Tibial artery (tissue), 4 donors: ENCODE measurements around the gene EVI5L.

ENCODE experiments used
- DNase-seq, 2 donors: peaks; one replicate each; pipeline ENCODE4 v3.0.0-alpha.2; 2019
- H3K27ac ChIP-seq, 2 donors: fragments of 200-600 bp; sonication (generic) in 1 of 2; 1 replicate in 1 of 2; 2 replicates in 1 of 2; pipeline ENCODE4 v1.5.1; 2018 to 2019; ENCODE audit warnings: mild to moderate bottlenecking in 1 of 2
- H3K27me3 ChIP-seq, 2 donors: fragments of 200-600 bp; sonication (generic) in 1 of 2; one replicate each; pipeline versions ENCODE4 v1.5.1 to v1.6.0; 2016 to 2019
- H3K36me3 ChIP-seq, 3 donors: fragments of 200-600 bp; sonication (generic) in 2 of 3; one replicate each; pipeline ENCODE4 v1.5.1; 2016 to 2019; ENCODE audit warnings: mild to moderate bottlenecking in 2 of 3
- H3K4me1 ChIP-seq, 4 donors: fragments of 200-600 bp; sonication (generic) in 2 of 4; 1 replicate in 3 of 4; 2 replicates in 1 of 4; pipeline ENCODE4 v1.5.1; 2016 to 2019
- H3K4me3 ChIP-seq, 2 donors: fragments of 200-600 bp; sonication (generic) in 1 of 2; 1 replicate in 1 of 2; 2 replicates in 1 of 2; pipeline ENCODE4 v1.5.1; 2018 to 2019; ENCODE audit warnings: mild to moderate bottlenecking in 2 of 2
- H3K9me3 ChIP-seq, 3 donors: fragments of 200-600 bp; sonication (generic) in 1 of 3; one replicate each; pipeline ENCODE4 v1.5.1; 2016 to 2019
- intact Hi-C: fragments of 100-400 bp; cut with DNase I; formaldehyde crosslinking; loops from one replicate; pipeline ENCODE4 v1.15.0; 2023; ENCODE audit warnings: low total_unique reads
- TF ChIP-seq, protein P1 (sequence below), 2 experiments: fragments of 200-600 bp in 1 of 2; fragments of 450-650 bp in 1 of 2; IDR thresholded peaks; one replicate each; pipeline ENCODE4 v1.5.1; 2017 to 2019; ENCODE audit warnings: antibody characterized with exemption in 2 of 2, mild to moderate bottlenecking in 1 of 2, moderate library complexity in 1 of 2

The EVI5L gene

DNA sequence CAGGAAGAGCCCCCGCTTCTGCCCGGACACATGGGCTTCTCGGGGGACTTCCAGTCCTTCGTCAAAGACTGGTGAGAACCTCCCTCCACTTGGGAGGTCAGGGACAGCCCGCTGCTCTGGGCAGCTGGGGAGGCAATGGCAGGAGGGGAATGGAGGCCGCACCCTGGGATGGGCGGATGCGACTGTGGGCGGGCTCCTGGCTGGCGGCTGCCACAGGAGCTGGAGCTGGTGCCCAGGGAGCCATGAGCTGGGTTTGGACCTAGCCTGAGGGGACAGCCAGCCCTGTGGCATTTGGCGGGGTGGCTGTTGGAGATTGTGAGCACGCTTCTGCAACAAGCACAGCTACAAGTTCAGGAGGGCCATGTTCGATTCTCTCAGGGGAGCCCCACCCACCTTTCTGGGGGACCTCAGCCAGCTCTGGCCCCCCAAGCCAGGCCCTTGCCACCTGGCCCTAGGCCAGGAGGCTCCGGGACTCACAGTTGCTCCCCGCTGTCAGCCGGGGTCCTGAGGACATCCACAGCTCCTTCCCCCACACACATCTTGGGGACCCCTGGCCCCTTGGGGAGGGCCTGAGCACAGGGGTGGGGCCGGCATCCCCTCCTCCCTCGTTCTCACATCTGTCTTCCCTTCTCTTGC, 81.6 kb downstream of the EVI5L start:
- peaks cover 41 to 57% (median 54%) of the 10 kb centered on the region in 3 donors for H3K36me3 ChIP-seq
- peaks cover 0 to 43% of the 10 kb centered on the region in 2 donors for H3K27me3 ChIP-seq
- intact Hi-C loops, result no loop called here

DNA sequence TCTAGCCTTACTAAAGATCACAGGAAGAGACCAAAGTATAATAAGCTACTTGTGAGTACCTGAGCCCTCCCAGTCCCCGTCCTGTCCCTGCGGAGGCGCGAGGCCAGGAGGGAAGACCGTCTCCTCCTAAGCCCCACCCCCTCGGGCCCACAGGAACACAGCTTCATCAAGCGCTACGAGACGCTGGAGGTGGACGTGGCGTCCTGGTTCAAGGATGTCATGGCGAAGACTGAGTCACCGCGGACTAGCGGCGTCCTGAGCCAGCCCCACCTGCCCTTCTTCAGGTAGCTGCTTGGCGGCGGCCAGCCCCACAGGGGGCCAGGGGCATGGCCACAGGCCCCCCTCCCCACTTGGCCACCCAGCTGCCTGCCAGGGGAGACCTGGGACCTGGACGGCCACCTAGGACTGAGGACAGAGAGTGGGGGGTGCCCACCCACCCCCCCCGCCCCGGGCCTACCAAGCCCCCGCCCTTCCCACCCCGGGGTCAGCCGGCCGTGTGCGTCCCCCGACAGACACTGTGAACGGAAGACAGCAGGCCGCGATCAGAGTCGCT, 82.2 kb downstream of the EVI5L start:
- Histone ChIP-seq H3K4me3 (no peak overlapping the region), H3K27me3 (peaks cover 0 to 49% of the 10 kb centered on the region in 2 donors), H3K27ac (no peak overlapping the region), H3K9me3 (no peaks in the 10 kb centered on the region), H3K4me1 (peaks cover 0 to 28% (median 21%) of the 10 kb centered on the region in 4 donors), H3K36me3 (peaks cover 41 to 56% (median 53%) of the 10 kb centered on the region in 3 donors)
- peak in 1 of 2 donors; percentile 16 for DNase-seq
- TF ChIP-seq, protein P1, sequence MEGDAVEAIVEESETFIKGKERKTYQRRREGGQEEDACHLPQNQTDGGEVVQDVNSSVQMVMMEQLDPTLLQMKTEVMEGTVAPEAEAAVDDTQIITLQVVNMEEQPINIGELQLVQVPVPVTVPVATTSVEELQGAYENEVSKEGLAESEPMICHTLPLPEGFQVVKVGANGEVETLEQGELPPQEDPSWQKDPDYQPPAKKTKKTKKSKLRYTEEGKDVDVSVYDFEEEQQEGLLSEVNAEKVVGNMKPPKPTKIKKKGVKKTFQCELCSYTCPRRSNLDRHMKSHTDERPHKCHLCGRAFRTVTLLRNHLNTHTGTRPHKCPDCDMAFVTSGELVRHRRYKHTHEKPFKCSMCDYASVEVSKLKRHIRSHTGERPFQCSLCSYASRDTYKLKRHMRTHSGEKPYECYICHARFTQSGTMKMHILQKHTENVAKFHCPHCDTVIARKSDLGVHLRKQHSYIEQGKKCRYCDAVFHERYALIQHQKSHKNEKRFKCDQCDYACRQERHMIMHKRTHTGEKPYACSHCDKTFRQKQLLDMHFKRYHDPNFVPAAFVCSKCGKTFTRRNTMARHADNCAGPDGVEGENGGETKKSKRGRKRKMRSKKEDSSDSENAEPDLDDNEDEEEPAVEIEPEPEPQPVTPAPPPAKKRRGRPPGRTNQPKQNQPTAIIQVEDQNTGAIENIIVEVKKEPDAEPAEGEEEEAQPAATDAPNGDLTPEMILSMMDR (IDR thresholded peaks at IDR 0.05), result no peak
- intact Hi-C loops, result no loop called here

More for the DNA sequence above, 81.6 kb downstream of the EVI5L start:
- Histone ChIP-seq H3K4me3 (no peak overlapping the region), H3K4me1 (peaks cover 0 to 23% (median 16%) of the 10 kb centered on the region in 4 donors), H3K27ac (no peak overlapping the region), H3K9me3 (no peaks in the 10 kb centered on the region)
- TF ChIP-seq, protein P1 (IDR thresholded peaks at IDR 0.05), result no peak
- no peak for DNase-seq

DNA sequence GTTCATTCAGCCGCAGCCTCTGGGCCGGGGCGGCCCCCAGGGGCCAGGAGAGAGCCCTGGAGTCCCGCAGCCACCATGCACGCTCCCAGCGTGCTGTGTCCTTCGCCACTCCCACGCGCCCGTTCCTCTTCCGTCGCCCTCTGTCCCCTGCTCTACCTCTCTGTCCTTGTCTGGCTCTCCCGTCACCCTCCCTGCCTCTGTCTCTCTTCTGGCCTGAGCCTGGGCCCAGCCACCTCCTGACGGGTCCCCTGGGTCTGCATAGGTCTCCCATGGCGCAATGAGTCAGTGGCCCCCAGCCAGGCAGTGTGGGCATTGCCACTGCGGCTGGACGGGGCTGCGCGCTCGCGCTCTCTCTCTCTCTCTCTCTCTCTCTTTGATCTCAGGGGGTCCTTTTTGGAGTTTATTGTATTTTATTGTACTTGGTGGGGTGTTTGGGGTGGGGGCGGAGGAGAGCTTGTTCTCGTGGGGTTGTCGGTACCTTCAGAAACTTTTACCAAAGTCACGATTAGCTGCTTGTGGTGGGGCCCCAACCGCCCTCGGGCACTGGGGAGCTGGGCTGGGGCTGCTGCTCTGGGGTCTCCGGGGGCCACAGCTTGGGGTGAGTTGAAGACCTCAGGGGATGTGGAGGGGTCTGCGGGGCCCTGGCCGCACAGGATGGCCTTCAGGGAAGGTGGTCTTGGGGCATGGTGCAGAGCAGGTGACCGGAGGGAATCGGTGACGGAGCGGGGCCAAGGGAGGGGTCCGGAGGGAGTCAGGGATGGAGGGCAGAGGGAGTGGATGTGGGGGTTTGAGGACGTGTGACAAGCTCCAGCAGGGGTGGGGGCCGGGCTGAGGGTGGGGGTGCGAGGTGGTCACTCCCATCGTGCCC, 82.9 kb downstream of the EVI5L start:
- no peak for DNase-seq
- TF ChIP-seq, protein P1 (IDR thresholded peaks at IDR 0.05), result no peak
- intact Hi-C loops, result no loop called here
- peaks cover 0 to 29% (median 24%) of the 10 kb centered on the region in 4 donors for H3K4me1 ChIP-seq
- H3K4me3 ChIP-seq, result no peak overlapping the region
- peaks cover 0 to 56% of the 10 kb centered on the region in 2 donors for H3K27me3 ChIP-seq
- H3K9me3 ChIP-seq, result no peaks in the 10 kb centered on the region
- peaks cover 41 to 56% (median 47%) of the 10 kb centered on the region in 3 donors for H3K36me3 ChIP-seq
- no peak overlapping the region for H3K27ac ChIP-seq

DNA sequence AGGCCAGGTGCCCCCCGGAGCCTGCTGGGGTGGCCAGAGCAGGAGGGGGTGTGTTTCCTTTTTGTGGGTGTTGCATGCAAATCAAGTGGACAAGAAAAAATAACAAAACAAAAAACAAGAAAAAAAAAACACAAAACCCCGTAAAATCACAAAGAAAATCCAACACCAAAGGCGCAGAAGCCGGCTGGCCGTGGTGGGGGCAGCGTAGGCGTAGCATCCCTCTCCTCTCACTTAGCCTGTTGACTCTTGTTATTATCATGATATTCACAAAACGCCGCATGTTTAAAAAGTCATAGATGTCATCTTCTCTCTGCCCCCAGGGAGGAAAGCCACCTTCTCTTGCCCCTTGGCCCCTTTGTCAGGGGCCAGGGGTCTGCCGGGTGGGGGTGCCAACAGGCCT, 83.6 kb downstream of the EVI5L start:
- intact Hi-C loops, result no loop called here
- TF ChIP-seq, protein P1 (IDR thresholded peaks at IDR 0.05), result no peak
- no peak overlapping the region for H3K27ac ChIP-seq
- no peak overlapping the region for H3K4me3 ChIP-seq
- no peaks in the 10 kb centered on the region for H3K9me3 ChIP-seq
- H3K36me3 ChIP-seq, result peaks cover 41 to 51% (median 46%) of the 10 kb centered on the region in 3 donors
- peaks cover 0 to 31% (median 27%) of the 10 kb centered on the region in 4 donors for H3K4me1 ChIP-seq
- H3K27me3 ChIP-seq, result peaks cover 0 to 63% of the 10 kb centered on the region in 2 donors
- DNase-seq, result no peak

DNA sequence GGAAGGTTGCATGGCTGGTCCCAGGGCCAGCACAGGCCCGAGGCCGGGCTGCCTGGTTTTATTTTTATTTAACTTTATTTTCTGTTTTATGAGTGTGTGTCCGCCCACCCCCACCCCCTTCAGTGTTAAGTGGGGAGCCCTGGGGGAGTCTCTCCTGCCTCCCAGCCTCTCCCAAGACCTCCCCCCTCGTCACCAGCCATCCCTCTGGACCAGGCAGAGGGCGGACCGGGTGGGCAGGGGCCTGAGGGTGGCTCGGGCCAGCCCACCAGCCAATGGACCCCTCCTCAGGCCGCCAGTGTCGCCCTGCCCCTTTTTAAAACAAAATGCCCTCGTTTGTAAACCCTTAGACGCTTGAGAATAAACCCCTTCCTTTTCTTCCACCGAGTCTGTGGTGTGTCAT, 84.1 kb downstream of the EVI5L start:
- Histone ChIP-seq H3K4me3 (no peak overlapping the region), H3K27me3 (peaks cover 0 to 68% of the 10 kb centered on the region in 2 donors), H3K27ac (no peak overlapping the region), H3K36me3 (peaks cover 37 to 46% (median 42%) of the 10 kb centered on the region in 3 donors), H3K9me3 (no peaks in the 10 kb centered on the region), H3K4me1 (peaks cover 0 to 35% (median 31%) of the 10 kb centered on the region in 4 donors)
- DNase-seq, result no peak
- intact Hi-C loops, result no loop called here
- TF ChIP-seq, protein P1 (IDR thresholded peaks at IDR 0.05), result no peak
